Keratinocyte (primary cell): ENCODE results near the gene CYP27B1. TPM values are rescaled to one million over a fixed set of nuclear protein-coding genes. Genes with fewer than 3 reads are reported as not detected.

Experiments
- DNase-seq: peaks from one replicate; pipeline ENCODE4 v3.0.0-alpha.2; 2011; ENCODE audit warnings: low read depth, missing footprints, low spot score
- FAIRE-seq: peaks from 2 replicates; lab custom pipeline; 2011; peaks lifted over from hg19 to GRCh38; lab: Jason Lieb, UNC
- H2AFZ ChIP-seq: 2 replicates; pipeline ENCODE4 v1.6.0; 2012; ENCODE audit warnings: low read length, control low read depth, inconsistent platforms; ENCODE audit not compliant: control insufficient read depth
- H3K27ac ChIP-seq: 2 replicates; pipeline ENCODE4 v1.5.1; 2011; ENCODE audit warnings: low read length; ENCODE audit not compliant: control insufficient read depth, insufficient read depth
- H3K27me3 ChIP-seq: 3 replicates; pipeline ENCODE4 v1.6.0; 2011; ENCODE audit warnings: low read length; ENCODE audit not compliant: control insufficient read depth, insufficient read depth; ENCODE audit errors: extremely low read depth
- H3K36me3 ChIP-seq, 2 experiments: 2 replicates in 1 of 2; 3 replicates in 1 of 2; pipeline ENCODE4 v1.5.1; 2011; ENCODE audit warnings: low read length in 2 of 2, mild to moderate bottlenecking in 1 of 2; ENCODE audit not compliant: control insufficient read depth in 2 of 2, insufficient read depth in 2 of 2; ENCODE audit errors: extremely low read depth in 1 of 2
- H3K4me1 ChIP-seq: 3 replicates; pipeline ENCODE4 v1.5.1; 2011; ENCODE audit warnings: low read length; ENCODE audit not compliant: control insufficient read depth, insufficient read depth; ENCODE audit errors: extremely low read depth
- H3K4me2 ChIP-seq: 3 replicates; pipeline ENCODE4 v1.6.0; 2011; ENCODE audit warnings: low read depth, low read length; ENCODE audit not compliant: control insufficient read depth, insufficient read depth; ENCODE audit errors: extremely low read depth
- H3K4me3 ChIP-seq, 3 experiments: fragments of 200-600 bp in 1 of 3; sonication (generic) in 1 of 3; 2 replicates in 2 of 3; 3 replicates in 1 of 3; pipeline ENCODE4 v1.5.1; 2011 to 2016; ENCODE audit warnings: low read length in 3 of 3, mild to moderate bottlenecking in 3 of 3, control low read depth in 2 of 3, inconsistent platforms in 1 of 3, low read depth in 1 of 3, mixed read lengths in 1 of 3, mixed run types in 1 of 3, moderate library complexity in 1 of 3; ENCODE audit not compliant: control insufficient read depth in 2 of 3, insufficient read depth in 2 of 3; ENCODE audit errors: extremely low read depth in 1 of 3
- H3K79me2 ChIP-seq: 2 replicates; pipeline ENCODE4 v1.6.0; 2012; ENCODE audit warnings: low read length; ENCODE audit not compliant: control insufficient read depth, insufficient read depth
- H3K9ac ChIP-seq: 3 replicates; pipeline ENCODE4 v1.6.0; 2011; ENCODE audit warnings: low read length; ENCODE audit not compliant: control insufficient read depth, insufficient read depth; ENCODE audit errors: extremely low read depth
- H3K9me1 ChIP-seq: 3 replicates; pipeline ENCODE4 v1.6.0; 2011; ENCODE audit warnings: low read length; ENCODE audit not compliant: control insufficient read depth, insufficient read depth; ENCODE audit errors: extremely low read depth
- H3K9me3 ChIP-seq: 2 replicates; pipeline ENCODE4 v1.5.1; 2012; ENCODE audit warnings: low read depth, low read length; ENCODE audit not compliant: control insufficient read depth
- H4K20me1 ChIP-seq: 3 replicates; pipeline ENCODE4 v1.6.0; 2011; ENCODE audit warnings: low read length; ENCODE audit not compliant: control insufficient read depth, insufficient read depth; ENCODE audit errors: extremely low read depth
- EZH2 ChIP-seq: IDR thresholded peaks from one replicate; pipeline ENCODE4 v1.6.1; 2012; ENCODE audit warnings: inconsistent platforms, mild to moderate bottlenecking, low read length, moderate library complexity
- dilution Hi-C: fragments of 300-500 bp; cut with MboI; formaldehyde crosslinking; loops from one replicate; pipeline ENCODE4 v1.7.0; 2020; ENCODE audit warnings: low sequenced_read_pairs; ENCODE audit not compliant: extremely low pct_ligation_motif_present
- polyA plus RNA-seq, 5 experiments: library from polyadenylated mRNA; depleted of rRNA in 3 of 5; stranded (reverse) in 3 of 5; stranded (forward) in 1 of 5; unstranded in 1 of 5; fragments of >200 nt; gene quantifications; 1 replicate in 1 of 5; 2 replicates in 3 of 5; 3 replicates in 1 of 5; pipeline versions ENCODE4 v1.2.1 to v1.2.3, GENCODE V29; 2011 to 2012; ENCODE audit warnings: missing spikeins in 2 of 5, low read depth in 1 of 5, low replicate concordance in 1 of 5
- TF ChIP-seq, protein P1 (sequence below), 3 experiments: IDR thresholded peaks in 1 of 3; conservative IDR thresholded peaks in 1 of 3; optimal IDR thresholded peaks in 1 of 3; 2 replicates in 2 of 3; 3 replicates in 1 of 3; pipeline versions ENCODE3 to v1.5.1; 2011; ENCODE audit warnings: low read length in 3 of 3, mild to moderate bottlenecking in 3 of 3, moderate library complexity in 2 of 3, control low read depth in 1 of 3, inconsistent platforms in 1 of 3; ENCODE audit not compliant: insufficient read depth in 2 of 3; ENCODE audit errors: extremely low read depth in 1 of 3

Gene CYP27B1
- polyA plus RNA-seq, 1 donor (not counting 4 experiments of a cell fraction or from before 2014, with no cell fraction given): 33.6 TPM

DNA sequence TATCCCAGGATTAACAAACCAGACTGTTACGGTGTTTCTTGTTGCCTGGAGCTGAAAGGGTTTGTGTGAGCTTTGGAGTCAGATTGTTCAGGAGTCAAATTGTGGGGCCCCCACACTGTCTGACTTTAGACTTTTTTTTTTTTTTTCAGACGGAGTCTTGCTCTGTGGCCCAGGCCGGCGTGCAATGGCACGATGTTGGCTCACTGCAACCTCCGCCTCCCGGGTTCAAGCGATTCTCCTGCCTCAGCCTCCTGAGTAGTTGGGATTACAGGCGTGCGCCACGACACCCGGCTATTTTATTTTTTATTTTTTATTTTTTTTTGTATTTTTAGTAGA is 16.6 kb upstream of the CYP27B1 start:
- Histone ChIP-seq H3K4me3 (peak overlapping the region; percentile 80 to 100 (median 99)), H3K27me3 (no peaks in the 10 kb centered on the region), H3K9me1 (no peaks in the 10 kb centered on the region), H3K4me2 (peak overlapping the region; percentile 97), H2AFZ (peak overlapping the region; percentile 78), H3K27ac (peak overlapping the region; percentile 75), H3K9me3 (no peaks in the 10 kb centered on the region), H3K79me2 (peaks cover 16% of the 10 kb centered on the region), H4K20me1 (no peaks in the 10 kb centered on the region), H3K9ac (peak overlapping the region; percentile 86), H3K36me3 (peaks cover 10 to 16% of the 10 kb centered on the region in 2 experiments), H3K4me1 (peaks cover 8% of the 10 kb centered on the region)
- TF ChIP-seq, protein P1, sequence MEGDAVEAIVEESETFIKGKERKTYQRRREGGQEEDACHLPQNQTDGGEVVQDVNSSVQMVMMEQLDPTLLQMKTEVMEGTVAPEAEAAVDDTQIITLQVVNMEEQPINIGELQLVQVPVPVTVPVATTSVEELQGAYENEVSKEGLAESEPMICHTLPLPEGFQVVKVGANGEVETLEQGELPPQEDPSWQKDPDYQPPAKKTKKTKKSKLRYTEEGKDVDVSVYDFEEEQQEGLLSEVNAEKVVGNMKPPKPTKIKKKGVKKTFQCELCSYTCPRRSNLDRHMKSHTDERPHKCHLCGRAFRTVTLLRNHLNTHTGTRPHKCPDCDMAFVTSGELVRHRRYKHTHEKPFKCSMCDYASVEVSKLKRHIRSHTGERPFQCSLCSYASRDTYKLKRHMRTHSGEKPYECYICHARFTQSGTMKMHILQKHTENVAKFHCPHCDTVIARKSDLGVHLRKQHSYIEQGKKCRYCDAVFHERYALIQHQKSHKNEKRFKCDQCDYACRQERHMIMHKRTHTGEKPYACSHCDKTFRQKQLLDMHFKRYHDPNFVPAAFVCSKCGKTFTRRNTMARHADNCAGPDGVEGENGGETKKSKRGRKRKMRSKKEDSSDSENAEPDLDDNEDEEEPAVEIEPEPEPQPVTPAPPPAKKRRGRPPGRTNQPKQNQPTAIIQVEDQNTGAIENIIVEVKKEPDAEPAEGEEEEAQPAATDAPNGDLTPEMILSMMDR (optimal IDR thresholded peaks at IDR 0.05 in 1 of 3, IDR thresholded peaks at IDR 0.05 in 1 of 3, conservative IDR thresholded peaks at IDR 0.05 in 1 of 3; ENCODE audit: extremely low read depth in 1 of 3, insufficient read depth in 2 of 3, low read length in 3 of 3): no peak
- no peak for TF ChIP-seq EZH2
- dilution Hi-C loops: no loop called here
- FAIRE-seq: no peak
- no peak for DNase-seq

DNA sequence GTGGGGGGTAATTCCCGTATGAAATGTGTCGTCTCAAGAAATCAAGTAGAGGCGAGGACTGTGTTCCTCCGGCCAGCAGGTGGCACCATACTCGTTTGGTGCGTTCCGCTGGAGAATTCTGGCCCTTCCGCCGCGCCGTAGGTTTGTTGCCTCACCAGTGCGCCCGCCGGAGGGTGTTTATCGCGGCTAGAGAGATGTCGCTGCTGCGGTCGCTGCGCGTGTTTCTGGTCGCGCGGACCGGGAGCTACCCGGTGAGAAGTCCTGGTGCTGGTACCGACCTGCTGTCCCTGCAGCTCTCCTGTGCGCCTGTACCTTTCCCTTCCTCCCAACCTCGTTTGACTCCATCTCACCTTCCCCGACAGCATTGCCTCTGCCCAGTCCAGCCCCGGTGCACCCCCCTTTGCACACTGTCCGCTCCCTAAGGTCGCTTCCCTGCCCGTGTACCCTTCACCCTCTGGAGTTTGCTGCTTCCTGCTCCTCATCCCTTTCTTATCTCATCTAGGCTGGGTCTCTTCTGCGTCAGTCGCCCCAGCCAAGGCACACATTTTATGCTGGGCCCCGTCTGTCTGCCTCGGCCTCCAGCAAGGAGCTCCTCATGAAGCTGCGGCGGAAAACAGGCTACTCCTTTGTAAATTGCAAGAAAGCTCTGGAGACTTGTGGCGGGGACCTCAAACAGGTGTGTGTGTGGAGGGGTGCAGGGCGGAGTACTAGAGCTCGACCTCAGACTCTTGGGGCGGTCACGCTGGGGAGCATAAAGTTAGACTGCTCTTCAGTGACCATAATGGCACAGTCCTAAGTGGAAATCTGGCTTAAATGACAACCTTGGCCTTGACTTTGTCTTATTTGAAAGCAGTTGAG is 16.0 kb upstream of the CYP27B1 start, which contains the start of gene TSFM:
Gene TSFM, plus strand, starts transcription at position 180 of the 858 bp plus-strand sequence. Its CDS starts 15 bp downstream, at position 195.
- peaks cover 10 to 14% of the 10 kb centered on the region in 2 experiments for H3K36me3 ChIP-seq
- TF ChIP-seq, protein P1 (optimal IDR thresholded peaks at IDR 0.05 in 1 of 3, IDR thresholded peaks at IDR 0.05 in 1 of 3, conservative IDR thresholded peaks at IDR 0.05 in 1 of 3; ENCODE audit: extremely low read depth in 1 of 3, insufficient read depth in 2 of 3, low read length in 3 of 3): peak; percentile 92 to 99 (median 97)
- no peak for TF ChIP-seq EZH2
- no peaks in the 10 kb centered on the region for H3K27me3 ChIP-seq
- peaks cover 8% of the 10 kb centered on the region for H3K4me1 ChIP-seq
- H3K27ac ChIP-seq: peak within 1 kb of the TSS; percentile 75
- peak within 1 kb of the TSS; percentile 78 for H2AFZ ChIP-seq
- dilution Hi-C loops: no loop called here
- peak within 1 kb of the TSS; percentile 97 for H3K4me2 ChIP-seq
- H3K9me1 ChIP-seq: no peaks in the 10 kb centered on the region
- H3K79me2 ChIP-seq: peaks cover 16% of the 10 kb centered on the region
- DNase-seq: no peak
- H3K9me3 ChIP-seq: no peaks in the 10 kb centered on the region
- no peaks in the 10 kb centered on the region for H4K20me1 ChIP-seq
- peak within 1 kb of the TSS; percentile 86 for H3K9ac ChIP-seq
- peak within 1 kb of the TSS; percentile 80 to 100 (median 99) for H3K4me3 ChIP-seq
- FAIRE-seq: peak; percentile 29
